ENCODE measurements around the gene BMX. TPM values are rescaled to one million over a fixed set of nuclear protein-coding genes. Genes with fewer than 3 reads are reported as not detected.

The BMX gene
- total RNA-seq, 1 donor from 2014 or later = 1.5 TPM

GRCh38 chrX:15563056-15563455 lies 62.4 kb downstream of the BMX start:
- ATAC-seq (no peak), DNase-seq (no peak)
- intact Hi-C loops (cut with micrococcal nuclease) = loop anchor here (10.0 kb wide), 1 partner anchor 68 kb away; the partner anchor contains the start of gene PIR

DNA sequence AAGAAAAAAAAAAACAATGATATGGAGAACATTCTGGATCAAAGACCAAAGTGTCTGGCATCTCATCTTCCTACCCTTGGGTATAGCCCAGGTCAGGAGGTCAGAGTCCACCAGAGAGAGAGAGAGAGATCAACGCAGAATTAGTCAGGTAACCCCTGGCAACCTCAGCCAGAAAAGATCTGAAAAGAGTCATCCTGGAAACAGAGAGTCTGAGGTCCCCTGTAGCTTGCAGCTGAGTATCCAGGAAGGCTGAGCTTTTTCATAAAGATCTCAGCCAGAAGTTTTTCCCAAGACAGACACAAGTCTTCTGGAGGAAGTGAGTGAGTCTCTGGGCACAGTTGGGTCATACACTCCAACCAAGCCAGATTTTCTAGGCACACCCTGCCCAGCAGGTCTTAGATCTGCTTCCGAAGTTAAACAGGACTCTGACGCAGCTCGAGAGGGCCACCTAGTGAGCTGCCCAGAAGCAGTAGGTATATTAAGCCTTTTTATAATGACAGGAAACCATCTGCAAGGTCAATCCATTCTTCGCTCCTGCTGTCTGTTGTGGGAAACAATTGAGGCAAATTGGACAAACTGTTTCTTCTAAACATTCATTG lies 64.5 kb downstream of the BMX start:
- peak; percentile 91 for ATAC-seq
- intact Hi-C loops (cut with micrococcal nuclease) = loop anchor here (10.0 kb wide), 1 partner anchor 70 kb away; the partner anchor contains the start of gene PIR
- peak; percentile 63 for DNase-seq

- ATAC-seq (no peak), DNase-seq (no peak)
- intact Hi-C loops (cut with micrococcal nuclease) = loop anchor here (10.0 kb wide), 1 partner anchor 71 kb away; the partner anchor contains the start of gene PIR
Measured at GRCh38 chrX:15566244-15566643, 65.6 kb downstream of the BMX start.

DNA sequence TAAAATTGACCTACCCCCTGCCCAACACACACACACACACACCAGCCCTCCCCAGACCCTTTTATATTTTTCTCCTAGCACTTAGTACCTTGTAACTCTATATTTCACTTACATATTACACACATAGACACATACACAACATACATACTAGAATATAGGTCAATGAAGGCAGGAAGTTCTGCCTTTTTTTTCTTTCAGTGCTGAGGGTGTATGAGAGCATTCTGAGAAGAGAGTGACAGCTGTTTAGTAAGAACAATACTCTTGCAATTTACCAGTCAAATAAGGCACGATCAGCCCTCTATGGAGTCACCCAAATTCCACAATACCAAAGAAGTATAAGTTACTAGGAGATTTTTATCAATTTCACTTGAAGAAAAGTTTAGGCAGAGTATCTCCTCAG lies 66.7 kb downstream of the BMX start:
- intact Hi-C loops (cut with micrococcal nuclease) = loop anchor here (10.0 kb wide), 1 partner anchor 72 kb away; the partner anchor contains the start of gene PIR
- ATAC-seq = no peak

DNA sequence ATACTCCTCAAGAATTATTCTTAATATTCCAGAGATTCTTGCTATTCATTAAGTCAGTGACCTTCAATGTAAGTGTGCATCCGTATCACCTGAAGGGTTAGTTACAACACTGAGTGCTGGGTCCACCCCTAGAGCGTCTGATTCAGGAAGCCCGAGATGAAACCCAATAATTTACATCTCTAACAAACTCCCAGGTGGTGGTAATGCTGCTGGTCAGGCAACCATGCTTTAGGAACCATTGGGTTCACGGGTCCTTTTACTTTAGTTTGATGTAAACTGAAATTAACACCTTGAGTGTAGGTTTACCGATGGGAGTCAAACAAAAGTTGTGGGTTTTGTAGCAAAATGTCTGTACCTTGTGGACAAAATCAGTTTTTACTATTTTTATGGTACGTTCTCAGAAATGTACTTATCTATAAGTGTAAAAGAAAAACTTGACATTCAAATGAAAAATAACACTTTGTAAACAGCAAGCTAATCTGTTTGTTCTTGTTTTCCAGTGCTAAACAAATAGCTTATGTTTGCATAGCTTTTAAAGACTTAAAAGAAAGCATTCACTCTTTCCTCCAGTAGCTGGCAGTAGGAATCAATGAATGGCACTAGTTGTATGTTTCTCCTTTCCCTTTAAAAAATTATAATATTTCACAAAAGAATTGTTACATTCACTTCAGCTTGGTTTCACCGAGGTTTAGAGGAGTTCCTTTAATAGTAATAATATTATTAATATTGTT lies 67.4 kb downstream of the BMX start:
- intact Hi-C loops (cut with micrococcal nuclease) = loop anchor here (10.0 kb wide), 1 partner anchor 73 kb away; the partner anchor contains the start of gene PIR
- DNase-seq (no peak), ATAC-seq (no peak)

More for the DNA sequence above, 66.7 kb downstream of the BMX start:
- DNase-seq = no peak

DNA sequence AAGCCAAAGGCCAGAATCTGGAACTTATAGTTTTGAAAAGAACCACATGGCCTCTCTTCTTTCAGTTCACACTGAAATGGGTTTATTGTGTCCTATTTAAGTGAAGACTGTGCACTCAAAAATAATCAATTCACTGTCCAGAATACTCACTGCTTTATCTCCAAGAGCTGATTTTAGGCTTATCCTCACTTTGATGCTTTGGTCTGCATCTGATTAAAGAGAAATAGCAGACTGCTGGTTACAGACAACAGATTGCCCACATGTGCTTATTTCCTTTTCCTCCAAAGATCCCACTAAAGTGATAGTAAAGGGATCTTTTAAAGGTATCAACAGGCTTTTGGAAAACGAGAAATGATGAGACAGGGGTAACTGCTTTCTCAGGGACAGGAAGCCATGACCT lies 69.5 kb downstream of the BMX start:
- no peak for DNase-seq
- no peak for ATAC-seq
- intact Hi-C loops (cut with micrococcal nuclease) = no loop called here

- no peak for DNase-seq
- intact Hi-C loops (cut with micrococcal nuclease) = no loop called here
- no peak for ATAC-seq
Measured at GRCh38 chrX:15574017-15574416, 73.4 kb downstream of the BMX start.

- intact Hi-C loops (cut with micrococcal nuclease) = no loop called here
- no peak for ATAC-seq
- DNase-seq = no peak
Measured at GRCh38 chrX:15576019-15576418, 75.4 kb downstream of the BMX start.

DNA sequence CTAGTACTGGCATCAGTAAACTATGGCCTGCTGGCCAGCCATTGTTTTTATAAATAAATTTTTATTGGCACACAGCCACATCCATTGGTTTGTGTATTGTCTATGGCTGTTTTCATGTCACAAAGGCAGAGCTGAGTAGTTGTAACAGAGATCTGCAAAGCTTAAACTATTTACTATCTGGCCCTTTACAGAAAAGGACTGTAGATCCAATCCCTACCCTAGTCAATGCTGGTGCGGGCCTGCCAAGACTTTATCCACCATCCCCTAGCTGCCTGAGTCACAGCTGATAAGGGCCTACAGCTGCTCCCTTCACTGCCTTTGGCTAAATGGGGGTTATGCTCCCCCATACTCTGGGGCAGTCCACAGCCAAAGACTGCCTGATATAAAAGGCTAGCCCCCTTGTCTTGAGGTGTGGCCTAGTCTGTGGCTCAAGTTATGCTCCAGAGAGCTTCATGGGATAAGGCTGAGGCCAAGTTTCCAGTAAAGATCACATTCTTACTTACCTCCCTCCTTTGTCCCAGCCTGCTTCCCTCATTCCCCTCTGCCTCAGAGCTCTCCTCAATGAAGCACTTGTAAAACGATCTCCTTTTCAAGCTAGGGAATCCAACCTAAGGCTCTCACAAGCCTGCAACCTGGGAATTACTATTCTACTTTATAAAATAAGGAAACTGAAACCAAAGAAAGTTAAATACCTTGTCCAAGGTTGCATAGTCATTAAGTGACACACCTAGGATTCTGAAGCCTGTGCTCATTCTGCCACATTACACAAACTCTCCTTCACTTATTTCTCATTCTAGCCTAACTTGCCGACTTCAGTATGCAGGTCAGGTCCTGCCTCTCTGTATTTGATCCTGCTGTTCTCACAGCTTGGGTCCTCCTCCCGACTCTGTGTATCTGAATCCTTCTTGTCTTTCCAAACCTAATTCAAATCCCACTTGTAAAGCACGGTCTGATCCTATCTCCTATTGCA lies 79.5 kb downstream of the BMX start:
- ATAC-seq (peak; percentile 98), DNase-seq (peak; percentile 54)
- intact Hi-C loops (cut with micrococcal nuclease) = no loop called here

- intact Hi-C loops (cut with micrococcal nuclease) = no loop called here
- ATAC-seq (peak; percentile 51), DNase-seq (no peak)
Measured at GRCh38 chrX:15594371-15594770, 93.8 kb downstream of the BMX start.

DNA sequence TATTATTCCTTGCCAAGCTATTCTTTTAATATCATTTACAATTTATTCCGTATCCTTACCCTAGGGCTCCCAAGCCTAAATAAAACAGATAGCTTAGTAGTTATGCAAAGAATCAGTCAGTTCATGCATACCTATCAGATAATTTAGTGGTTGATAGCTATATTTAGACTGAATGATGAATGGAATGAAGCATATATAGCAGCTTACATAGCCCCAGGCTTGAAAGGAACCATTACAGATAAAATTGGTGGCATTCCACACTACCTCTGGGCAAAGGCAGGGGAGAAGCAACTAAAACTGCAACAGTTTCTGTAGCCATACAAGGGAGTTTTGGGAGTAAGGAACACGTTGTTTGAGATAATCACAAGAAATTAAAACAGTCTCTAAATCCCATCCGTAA lies 97.4 kb downstream of the BMX start:
- ATAC-seq = peak; percentile 47
- DNase-seq = no peak
- intact Hi-C loops (cut with micrococcal nuclease) = no loop called here

DNA sequence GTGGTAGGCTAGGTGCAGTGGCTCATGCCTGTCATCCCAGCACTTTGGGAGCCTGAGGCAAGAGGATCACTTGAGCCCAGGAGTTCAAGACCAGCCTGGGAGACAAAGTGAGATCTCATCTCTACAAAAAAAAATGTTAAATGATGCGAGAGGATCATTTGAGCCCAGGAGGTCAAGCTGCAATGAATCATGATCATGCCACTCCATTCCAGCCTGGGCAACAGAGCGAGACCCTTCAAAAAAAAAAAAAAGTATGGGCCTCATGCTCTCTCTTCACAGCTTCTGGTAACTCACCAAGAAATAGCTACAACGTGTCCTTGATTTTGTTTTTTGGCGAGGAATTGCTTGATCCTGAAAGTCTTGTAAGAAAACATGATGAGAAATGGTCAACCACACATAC lies 98.9 kb downstream of the BMX start:
- no peak for DNase-seq
- no peak for ATAC-seq
- intact Hi-C loops (cut with micrococcal nuclease) = no loop called here

GRCh38 chrX:15600049-15600448 lies 99.4 kb downstream of the BMX start:
- DNase-seq (no peak), ATAC-seq (no peak)
- intact Hi-C loops (cut with micrococcal nuclease) = no loop called here

GRCh38 chrX:15600745-15601144 lies 100.1 kb downstream of the BMX start, which contains the start of gene ACE2:
Gene ACE2 (minus strand): TSS chrX:15600960. CDS start chrX:15600911, 49 bp downstream.
- no peak for DNase-seq
- ATAC-seq = peak; percentile 87
- intact Hi-C loops (cut with micrococcal nuclease) = no loop called here

DNA sequence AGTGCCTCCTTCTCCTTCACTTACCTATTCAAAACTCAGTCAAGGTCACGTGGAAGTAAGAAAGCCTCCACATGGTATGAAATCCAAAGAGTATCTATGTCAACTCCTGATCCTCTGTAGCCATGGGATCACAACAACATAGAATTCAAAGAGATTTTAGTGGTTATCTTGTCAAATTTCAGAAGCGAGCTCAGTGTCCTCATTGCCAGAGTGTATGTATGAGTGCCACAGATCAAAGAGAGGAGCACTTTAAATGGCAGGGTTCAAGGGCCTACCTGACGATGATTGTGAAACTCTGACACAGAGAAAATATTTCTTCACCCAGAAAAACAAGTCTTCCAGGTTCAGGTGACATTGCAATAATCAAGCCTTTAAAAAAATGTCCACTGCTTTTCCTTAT lies 101.3 kb downstream of the BMX start:
- DNase-seq (no peak), ATAC-seq (no peak)
- intact Hi-C loops (cut with micrococcal nuclease) = no loop called here

- DNase-seq (no peak), ATAC-seq (no peak)
- intact Hi-C loops (cut with micrococcal nuclease) = no loop called here
Measured at GRCh38 chrX:15602761-15603160, 102.2 kb downstream of the BMX start.

DNA sequence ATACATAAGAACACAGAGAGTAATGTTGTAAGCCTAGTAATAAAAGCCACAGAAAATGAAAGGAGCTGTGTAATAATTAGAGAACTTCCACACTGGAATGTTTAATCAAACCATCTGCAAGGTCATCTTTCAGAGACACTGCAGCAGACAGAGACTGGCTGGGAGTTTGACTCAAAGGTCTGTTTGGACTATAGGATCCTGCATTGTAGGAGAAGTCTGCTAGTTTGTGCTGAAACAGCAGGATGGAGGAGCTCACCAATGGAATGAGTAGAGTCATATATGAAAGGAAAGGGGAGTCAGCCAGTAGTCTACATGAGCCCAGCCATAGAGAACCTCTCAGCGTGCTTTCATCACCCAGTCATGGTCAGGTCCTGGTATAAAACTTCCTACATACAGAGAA lies 104.6 kb downstream of the BMX start:
- DNase-seq = no peak
- peak; percentile 19 for ATAC-seq
- intact Hi-C loops (cut with micrococcal nuclease) = no loop called here
